ENCODE results near the gene GDF2. TPM values are rescaled to one million over a fixed set of nuclear protein-coding genes. Genes with fewer than 3 reads are reported as not detected.

GDF2 gene
- total RNA-seq, 1 experiment from 2014 or later: not detected

DNA sequence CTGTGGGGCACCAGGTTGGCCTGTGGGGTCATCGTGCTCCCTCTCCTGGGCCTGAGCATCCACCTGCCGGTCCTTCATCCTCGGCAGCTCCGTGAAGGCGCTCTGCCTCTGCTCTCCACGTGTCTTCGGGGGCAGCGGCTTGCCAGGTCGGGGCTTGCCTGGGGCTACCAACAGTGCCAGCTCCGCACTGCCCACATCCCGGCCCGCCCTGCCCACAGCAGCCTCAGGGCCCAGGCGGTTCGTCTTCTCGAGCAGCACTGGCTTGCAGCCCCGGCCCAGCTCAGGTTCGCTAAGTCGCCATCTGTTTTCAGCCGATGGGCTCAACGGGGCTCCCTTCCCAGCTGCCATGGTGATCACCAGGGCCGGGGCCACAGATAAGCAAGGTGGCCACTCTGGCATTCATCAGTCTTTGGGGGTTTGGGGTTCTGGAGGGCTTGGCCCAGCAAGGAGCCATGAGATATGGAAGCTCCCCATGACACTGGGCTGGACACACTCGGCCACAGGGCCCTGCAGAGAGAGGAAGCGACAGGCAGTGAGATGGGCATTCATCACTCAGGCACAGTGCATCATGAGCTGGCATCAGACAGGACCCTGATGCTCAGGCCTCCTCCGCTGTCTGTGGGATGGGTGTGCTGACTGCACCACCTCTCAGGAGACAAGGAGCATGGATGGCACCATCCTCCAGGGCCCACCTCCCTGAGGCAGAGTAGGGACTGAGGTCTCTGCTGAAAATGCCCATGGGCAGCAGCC is 46.4 kb downstream of the GDF2 start:
- no peak for DNase-seq (ENCODE audit: low read depth)

DNA sequence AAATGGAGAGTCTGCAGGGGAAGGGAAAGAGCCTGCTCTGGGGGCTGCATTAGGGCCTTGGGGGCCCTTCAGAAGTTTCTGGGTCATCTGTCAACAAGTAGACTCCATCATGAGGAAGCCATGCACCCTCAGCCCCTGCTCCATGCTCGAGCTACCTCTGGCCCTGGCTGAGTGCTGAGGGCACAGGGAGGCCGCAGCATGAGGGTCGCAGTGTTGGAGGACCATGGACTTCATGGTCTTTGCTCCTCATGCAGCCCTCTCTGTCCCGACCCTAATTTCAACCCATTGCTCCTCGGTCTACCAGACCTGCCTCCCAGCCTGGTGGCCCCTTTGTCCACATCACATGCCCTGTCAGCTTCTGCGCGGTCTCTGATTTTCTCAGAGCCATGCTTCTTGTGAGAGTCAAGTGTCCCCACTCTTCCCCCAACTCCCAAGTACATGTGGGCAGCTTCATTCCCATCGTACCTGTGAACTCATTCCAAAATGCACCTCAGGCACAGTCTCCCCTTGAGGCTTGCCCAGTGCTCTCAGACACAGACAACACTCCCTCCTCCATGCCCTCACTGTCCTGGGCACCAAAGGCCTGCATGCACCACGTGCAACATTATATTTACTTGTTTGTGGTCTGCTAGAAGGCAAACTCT is 47.1 kb downstream of the GDF2 start:
- DNase-seq (ENCODE audit: low read depth): no peak

DNA sequence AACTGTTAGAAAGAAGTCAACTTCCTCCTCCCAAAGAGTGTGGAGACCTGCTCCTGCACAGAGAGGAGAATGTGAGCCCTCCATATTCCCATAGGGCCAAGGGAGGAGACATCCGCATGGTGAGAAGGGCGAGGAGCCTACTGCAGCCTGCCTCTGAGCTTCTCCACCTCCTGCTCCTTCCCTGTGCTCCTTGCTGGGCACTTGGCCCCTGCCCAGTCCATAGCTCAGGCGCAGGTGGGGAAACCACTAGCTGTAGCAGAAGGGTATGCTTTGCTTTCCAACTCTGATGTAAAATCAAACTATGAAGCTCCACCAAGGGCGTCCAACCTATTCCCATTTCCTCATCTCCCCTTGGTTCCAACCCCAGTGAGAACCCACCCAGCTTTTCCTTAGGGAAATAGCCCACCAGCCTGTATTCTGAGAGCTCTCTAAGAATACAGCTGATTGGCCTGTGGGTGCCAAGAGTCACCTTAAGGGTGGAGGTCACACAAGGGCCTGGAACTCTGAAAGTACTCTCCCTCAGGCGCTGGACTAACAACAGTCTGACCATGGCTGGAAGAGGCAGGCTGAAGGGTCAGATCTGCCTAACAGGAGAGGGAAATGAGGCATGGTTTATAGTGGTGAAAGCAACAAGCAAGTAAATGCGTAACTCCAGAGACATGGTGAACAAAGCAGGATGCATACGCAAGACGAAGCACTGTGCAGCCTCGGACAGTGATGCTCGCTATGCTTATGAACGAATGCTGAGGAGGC is 47.9 kb downstream of the GDF2 start:
- no peak for DNase-seq (ENCODE audit: low read depth)

DNA sequence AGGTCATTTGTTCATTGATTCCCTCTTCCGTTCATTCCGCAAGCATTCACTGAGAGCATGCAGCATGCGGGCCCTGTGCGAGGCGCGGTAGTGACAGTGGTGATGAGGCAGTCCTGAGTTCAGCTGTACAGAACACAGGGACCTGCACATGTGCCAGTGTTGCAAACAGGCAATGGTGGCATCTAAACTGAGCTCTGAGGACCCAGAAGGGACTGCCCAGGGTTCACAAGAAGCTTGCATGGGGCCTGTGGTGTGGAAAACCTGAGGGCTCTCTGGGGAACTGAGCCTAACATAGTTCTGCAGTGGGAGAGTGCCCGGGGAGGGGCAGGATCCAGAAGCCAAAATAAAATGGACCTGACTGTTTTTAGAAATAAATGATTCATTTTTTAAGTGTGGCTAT is 48.6 kb downstream of the GDF2 start:
- DNase-seq (ENCODE audit: low read depth): no peak

DNA sequence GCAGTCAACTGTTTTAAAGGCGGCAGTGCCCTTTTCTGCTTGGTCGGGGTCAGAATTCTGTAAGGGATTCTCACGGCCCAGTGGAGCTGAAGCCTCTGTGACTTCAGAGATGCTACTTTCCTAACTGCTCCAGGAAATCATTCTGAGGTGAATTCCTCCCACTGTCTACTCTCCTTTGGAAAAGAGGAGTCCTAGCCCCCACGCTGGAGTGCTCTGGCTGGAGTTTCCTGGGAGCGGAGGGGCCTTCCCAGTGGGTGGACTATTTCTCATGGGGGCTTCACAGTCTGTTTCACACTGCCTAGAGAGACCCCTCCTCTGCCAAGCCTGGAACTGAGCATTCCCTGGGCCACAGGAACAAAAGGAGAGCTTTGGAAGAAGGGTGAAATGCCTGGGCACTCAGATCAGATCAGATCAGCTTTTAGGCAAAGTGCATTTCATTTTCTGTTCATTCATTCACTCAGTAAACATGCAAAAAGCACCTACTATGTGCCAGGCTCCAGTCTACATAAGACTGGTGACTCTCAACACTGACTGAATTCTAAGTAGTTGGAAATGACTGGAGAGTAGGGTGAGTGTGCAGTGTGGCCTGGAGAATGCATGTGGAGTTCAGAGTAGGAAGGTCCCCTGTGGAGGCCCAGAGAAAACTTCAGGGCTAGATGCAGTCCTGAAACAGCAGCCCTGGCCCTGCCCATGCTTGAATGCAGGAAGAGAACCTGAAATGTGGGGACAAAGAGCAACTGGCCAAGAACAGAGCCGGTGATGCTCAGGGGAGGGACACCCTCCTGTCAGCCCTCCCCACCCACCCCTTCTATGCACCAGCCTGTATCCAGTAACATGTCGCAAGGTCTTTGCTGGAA is 49.6 kb downstream of the GDF2 start:
- DNase-seq (ENCODE audit: low read depth): no peak

DNA sequence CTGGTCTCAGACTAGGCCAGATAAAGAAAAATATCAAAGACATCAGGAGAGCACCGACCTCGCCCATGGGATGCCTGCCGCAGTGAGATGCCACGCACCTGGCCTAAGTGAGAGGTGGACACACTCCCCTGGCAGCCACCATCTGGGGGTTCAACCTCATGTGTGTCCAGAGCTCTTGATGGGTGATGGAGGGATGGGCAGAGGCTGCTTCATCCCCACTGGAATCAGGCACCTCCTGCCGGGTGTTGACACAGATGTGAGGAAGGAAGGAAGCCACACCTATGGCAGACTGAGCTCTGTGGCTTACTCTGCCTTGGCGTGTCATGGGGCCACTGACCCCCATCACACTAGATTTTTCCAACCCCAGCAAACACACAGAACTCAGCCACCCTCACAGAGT is 50.5 kb downstream of the GDF2 start:
- DNase-seq (ENCODE audit: low read depth): no peak

DNA sequence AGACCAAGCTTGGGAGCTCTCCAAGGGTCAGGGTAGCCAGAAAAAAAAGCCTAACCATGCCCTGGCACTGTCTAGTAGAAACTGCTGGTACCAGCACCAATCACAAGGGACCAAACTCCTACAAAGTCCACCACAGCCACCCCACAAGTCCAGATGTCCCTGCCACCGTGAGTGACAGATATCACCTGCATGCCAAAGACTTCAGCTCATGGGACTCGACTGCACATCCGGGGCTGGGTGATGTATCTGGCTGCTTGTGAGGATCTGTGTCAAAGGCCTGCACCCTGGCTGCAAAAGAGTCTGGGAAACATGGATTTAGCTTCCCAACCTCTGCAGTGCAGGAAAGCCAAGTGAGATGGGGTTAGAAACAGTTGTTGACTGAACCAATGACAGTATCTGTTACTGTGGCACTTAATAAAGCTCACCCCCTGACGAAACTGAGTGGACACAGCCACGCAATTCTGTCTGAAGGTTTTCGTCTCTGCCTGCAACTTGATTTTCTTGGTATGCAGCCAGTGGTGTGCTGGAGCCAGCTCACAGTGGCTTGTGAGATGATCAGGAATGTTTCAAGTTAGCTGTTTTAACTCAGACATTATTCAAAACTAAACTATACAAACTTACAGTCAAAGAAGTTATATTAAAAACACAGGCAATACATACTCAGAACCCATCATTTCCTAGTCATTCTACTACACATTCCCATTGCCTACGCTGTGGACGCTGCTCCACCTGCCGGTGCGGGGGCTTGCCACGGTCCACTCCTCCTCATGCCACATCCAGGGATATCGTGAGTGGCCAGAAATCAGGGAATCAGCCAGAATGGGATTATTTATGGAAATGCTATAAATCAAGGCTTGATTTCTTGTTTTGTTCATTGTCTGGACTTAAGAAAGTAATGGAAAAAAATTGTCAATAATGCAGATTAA is 52.6 kb downstream of the GDF2 start:
- no peak for DNase-seq (ENCODE audit: low read depth)

DNA sequence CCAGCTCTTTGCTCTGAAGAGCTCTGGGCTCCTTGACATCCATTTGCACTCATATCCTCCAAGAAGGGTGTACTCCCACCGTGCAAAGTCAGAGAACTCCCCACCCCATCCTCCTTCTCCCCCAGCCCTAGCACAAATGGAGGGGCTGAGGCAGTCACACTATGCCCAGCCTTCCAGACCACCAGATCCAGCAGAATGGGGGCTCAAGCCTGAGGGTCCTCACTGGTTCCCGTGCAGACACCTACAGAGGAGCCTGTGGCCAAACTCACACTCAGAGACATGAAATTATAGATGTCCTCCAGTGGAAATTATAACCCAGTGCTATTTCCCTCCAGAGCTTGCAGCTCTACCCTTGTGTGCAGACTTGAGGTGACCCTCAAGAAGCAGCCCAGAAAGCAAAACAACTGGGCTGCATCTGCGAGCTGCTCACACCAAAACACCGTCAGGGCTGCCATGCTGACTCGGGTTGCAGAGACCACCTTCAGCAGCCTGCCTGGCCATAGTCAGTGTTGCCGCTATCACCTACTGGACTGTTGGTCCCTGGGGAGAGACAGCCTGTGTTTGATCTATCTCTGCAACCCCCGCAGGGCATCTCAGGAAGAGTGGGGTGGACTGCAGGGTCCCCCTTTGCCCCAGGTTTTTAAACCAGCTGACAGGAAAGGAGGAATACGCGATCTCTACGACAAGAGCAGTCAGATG is 54.4 kb downstream of the GDF2 start:
- no peak for DNase-seq (ENCODE audit: low read depth)

Other genes with a start within 250 kb of the GDF2 start
- not detected in 2 replicates for gene GDF10, start 22.3 kb upstream of the GDF2 start, total RNA-seq (2014; rRNA removed)
- gene RBP3, start 25.9 kb downstream of the GDF2 start, total RNA-seq (2014; rRNA removed): not detected in 2 replicates
- gene ZNF488, start 61.8 kb downstream of the GDF2 start, total RNA-seq (2014; rRNA removed): 0.11 TPM in 1 of 2 replicates, not detected in the other
- not detected in 2 replicates for gene ANXA8, start 161.7 kb downstream of the GDF2 start, total RNA-seq (2014; rRNA removed)
- not detected in 2 replicates for gene FAM25G, start 169.2 kb downstream of the GDF2 start, total RNA-seq (2014; rRNA removed)
- gene AGAP9, start 201.2 kb downstream of the GDF2 start, total RNA-seq (2014; rRNA removed): 2.2 and 2.3 TPM in 2 replicates

All from LHCN-M2 (cell line).